SK-N-SH treated with all-trans-retinoic acid at 6 μM for 48 hours (cell line): ENCODE data around the gene CCDC106.

ENCODE experiments used
- CSRNP3 ChIP-seq: fragments of 250-450 bp; sonication (Bioruptor Pico); IDR thresholded peaks from 2 replicates; pipeline ENCODE4 v1.5.1; 2021; ENCODE audit warnings: mild to moderate bottlenecking, moderate library complexity
- ESRRG ChIP-seq: fragments of 250-450 bp; sonication (Bioruptor Pico); IDR thresholded peaks from 2 replicates; pipeline ENCODE4 v1.6.1; 2021; ENCODE audit warnings: mild to moderate bottlenecking
- OSR1 ChIP-seq: fragments of 250-450 bp; sonication (Bioruptor Pico); IDR thresholded peaks from 2 replicates; pipeline ENCODE4 v1.8.0; 2022; ENCODE audit warnings: moderate library complexity, mild to moderate bottlenecking, inconsistent platforms
- POU6F1 ChIP-seq: fragments of 250-450 bp; sonication (Bioruptor Pico); IDR thresholded peaks from 2 replicates; pipeline ENCODE4 v1.8.0; 2021; ENCODE audit warnings: low read depth, mild to moderate bottlenecking, moderate library complexity, borderline replicate concordance
- PPARA ChIP-seq: fragments of 250-450 bp; sonication (Bioruptor Pico); IDR thresholded peaks from 2 replicates; pipeline ENCODE4 v1.5.0; 2020; ENCODE audit warnings: mild to moderate bottlenecking, borderline replicate concordance
- RARB ChIP-seq: fragments of 250-450 bp; sonication (Bioruptor Pico); IDR thresholded peaks from 2 replicates; pipeline ENCODE4 v1.8.0; 2021; ENCODE audit warnings: mild to moderate bottlenecking, moderate library complexity
- SNAI2 ChIP-seq: fragments of 250-450 bp; sonication (Bioruptor Pico); IDR thresholded peaks from 2 replicates; pipeline ENCODE4 v1.5.0; 2020; ENCODE audit warnings: mild to moderate bottlenecking, moderate library complexity
- TCF4 ChIP-seq: fragments of 250-450 bp; sonication (Bioruptor Pico); IDR thresholded peaks from 2 replicates; pipeline ENCODE4 v1.8.0; 2021; ENCODE audit warnings: mild to moderate bottlenecking, moderate library complexity, borderline replicate concordance
- TOX ChIP-seq: fragments of 250-450 bp; sonication (Bioruptor Pico); IDR thresholded peaks from 2 replicates; pipeline ENCODE4 v1.8.0; 2021; ENCODE audit warnings: mild to moderate bottlenecking, moderate library complexity, borderline replicate concordance
- ZFP30 ChIP-seq: fragments of 450-650 bp; formaldehyde crosslinking; IDR thresholded peaks from 2 replicates; pipeline ENCODE4 v1.5.0; 2022; ENCODE audit warnings: mild to moderate bottlenecking, moderate library complexity
- TF ChIP-seq, protein P1 (sequence below): fragments of 250-450 bp; sonication (Bioruptor Pico); IDR thresholded peaks from 2 replicates; pipeline ENCODE4 v1.8.0; 2020; ENCODE audit warnings: mild to moderate bottlenecking, moderate library complexity, borderline replicate concordance

GRCh38 chr19:55600662-55601028 is 47.4 kb upstream of the CCDC106 start:
- TF ChIP-seq SNAI2 (CRISPR knock-in tag), result no peak
- no peak for TF ChIP-seq CSRNP3 (CRISPR knock-in tag)
- no peak for TF ChIP-seq ESRRG (CRISPR knock-in tag)
- no peak for TF ChIP-seq ZFP30 (CRISPR knock-in tag)
- no peak for TF ChIP-seq RARB (CRISPR knock-in tag)
- TF ChIP-seq, protein P1, sequence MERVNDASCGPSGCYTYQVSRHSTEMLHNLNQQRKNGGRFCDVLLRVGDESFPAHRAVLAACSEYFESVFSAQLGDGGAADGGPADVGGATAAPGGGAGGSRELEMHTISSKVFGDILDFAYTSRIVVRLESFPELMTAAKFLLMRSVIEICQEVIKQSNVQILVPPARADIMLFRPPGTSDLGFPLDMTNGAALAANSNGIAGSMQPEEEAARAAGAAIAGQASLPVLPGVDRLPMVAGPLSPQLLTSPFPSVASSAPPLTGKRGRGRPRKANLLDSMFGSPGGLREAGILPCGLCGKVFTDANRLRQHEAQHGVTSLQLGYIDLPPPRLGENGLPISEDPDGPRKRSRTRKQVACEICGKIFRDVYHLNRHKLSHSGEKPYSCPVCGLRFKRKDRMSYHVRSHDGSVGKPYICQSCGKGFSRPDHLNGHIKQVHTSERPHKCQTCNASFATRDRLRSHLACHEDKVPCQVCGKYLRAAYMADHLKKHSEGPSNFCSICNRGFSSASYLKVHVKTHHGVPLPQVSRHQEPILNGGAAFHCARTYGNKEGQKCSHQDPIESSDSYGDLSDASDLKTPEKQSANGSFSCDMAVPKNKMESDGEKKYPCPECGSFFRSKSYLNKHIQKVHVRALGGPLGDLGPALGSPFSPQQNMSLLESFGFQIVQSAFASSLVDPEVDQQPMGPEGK (CRISPR knock-in tag), result no peak
- TF ChIP-seq PPARA (CRISPR knock-in tag), result no peak
- no peak for TF ChIP-seq TOX (CRISPR knock-in tag)
- TF ChIP-seq POU6F1 (CRISPR knock-in tag), result no peak
- TF ChIP-seq TCF4 (CRISPR knock-in tag), result no peak
- TF ChIP-seq OSR1 (CRISPR knock-in tag), result no peak
